ENCODE measurements around the gene NARS2. TPM values are rescaled to one million over a fixed set of nuclear protein-coding genes. Genes with fewer than 3 reads are reported as not detected.
"Not testable (repeated sequence)": the region's sequence is repeated elsewhere in the genome, so short reads cannot be mapped to it uniquely, and the experiment has no call there.

Gene NARS2
- total RNA-seq, 1 donor from 2014 or later: 17.5 TPM

DNA sequence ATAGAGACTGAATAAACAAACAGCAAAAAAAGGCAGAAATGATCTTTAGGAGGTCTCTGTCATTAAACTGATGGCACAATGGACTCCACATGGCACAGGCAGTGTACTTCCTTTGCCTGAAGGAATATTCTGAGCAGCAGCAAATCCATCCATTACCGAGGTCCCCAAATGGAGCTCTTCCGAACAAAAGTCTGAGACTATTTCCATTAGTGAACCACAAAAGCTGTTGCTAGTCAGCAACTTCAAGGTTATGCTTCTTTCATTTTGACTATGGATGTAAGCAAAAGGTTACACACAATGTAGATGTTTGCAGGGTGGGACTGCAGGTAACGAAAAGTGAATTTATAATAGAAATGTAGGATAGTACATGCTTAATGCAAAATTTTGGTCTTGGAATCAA is 14.5 kb downstream of the NARS2 start:
- Histone ChIP-seq H3K4me3 (peak overlapping the region; percentile 36), H3K27ac (replicated peaks) (peak overlapping the region; percentile 71), H3K27me3 (ENCODE audit: low read depth) (no peaks in the 10 kb centered on the region), H3K9me3 (replicated peaks) (no peaks in the 10 kb centered on the region), H3K4me1 (peaks cover 40% of the 10 kb centered on the region), H3K36me3 (peaks cover 9% of the 10 kb centered on the region)
- intact Hi-C loops (cut with micrococcal nuclease): loop anchor here (10.0 kb wide), 2 partner anchors 145 to 335 kb away; partner anchors contain the start of gene GAB2
- DNase-seq: no peak
- TF ChIP-seq, protein P1, sequence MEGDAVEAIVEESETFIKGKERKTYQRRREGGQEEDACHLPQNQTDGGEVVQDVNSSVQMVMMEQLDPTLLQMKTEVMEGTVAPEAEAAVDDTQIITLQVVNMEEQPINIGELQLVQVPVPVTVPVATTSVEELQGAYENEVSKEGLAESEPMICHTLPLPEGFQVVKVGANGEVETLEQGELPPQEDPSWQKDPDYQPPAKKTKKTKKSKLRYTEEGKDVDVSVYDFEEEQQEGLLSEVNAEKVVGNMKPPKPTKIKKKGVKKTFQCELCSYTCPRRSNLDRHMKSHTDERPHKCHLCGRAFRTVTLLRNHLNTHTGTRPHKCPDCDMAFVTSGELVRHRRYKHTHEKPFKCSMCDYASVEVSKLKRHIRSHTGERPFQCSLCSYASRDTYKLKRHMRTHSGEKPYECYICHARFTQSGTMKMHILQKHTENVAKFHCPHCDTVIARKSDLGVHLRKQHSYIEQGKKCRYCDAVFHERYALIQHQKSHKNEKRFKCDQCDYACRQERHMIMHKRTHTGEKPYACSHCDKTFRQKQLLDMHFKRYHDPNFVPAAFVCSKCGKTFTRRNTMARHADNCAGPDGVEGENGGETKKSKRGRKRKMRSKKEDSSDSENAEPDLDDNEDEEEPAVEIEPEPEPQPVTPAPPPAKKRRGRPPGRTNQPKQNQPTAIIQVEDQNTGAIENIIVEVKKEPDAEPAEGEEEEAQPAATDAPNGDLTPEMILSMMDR (IDR thresholded peaks at IDR 0.05; ENCODE audit: borderline replicate concordance): no peak

DNA sequence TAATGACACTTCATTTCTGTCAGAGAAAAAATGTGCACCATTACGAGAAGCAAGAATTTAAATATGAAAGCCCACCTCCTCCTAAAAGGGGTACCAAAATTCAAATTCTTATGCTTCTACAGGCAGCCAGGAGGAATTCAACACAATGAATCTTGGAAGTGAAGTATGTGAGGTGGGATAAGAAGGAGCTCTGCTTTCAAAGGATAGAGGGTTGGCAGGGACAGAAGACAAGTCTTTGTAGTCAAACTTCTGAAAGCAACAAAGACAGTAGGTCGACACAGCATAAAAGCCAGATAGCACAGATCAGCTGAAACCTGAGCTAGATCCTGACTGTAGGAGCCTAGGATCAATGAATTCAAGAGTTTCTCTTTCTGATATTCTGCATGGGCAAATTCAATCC is 17.4 kb downstream of the NARS2 start:
- peaks cover 3% of the 10 kb centered on the region for H3K36me3 ChIP-seq
- H3K4me1 ChIP-seq: peaks cover 33% of the 10 kb centered on the region
- no peak overlapping the region for H3K27ac ChIP-seq (replicated peaks)
- H3K9me3 ChIP-seq (replicated peaks): no peaks in the 10 kb centered on the region
- DNase-seq: no peak
- no peaks in the 10 kb centered on the region for H3K27me3 ChIP-seq (ENCODE audit: low read depth)
- TF ChIP-seq, protein P1 (IDR thresholded peaks at IDR 0.05; ENCODE audit: borderline replicate concordance): no peak
- intact Hi-C loops (cut with micrococcal nuclease): no loop called here
- no peak overlapping the region for H3K4me3 ChIP-seq

- Histone ChIP-seq H3K9me3 (replicated peaks) (no peaks in the 10 kb centered on the region), H3K4me1 (peaks cover 16% of the 10 kb centered on the region), H3K36me3 (peaks cover 3% of the 10 kb centered on the region), H3K27ac (replicated peaks) (no peak overlapping the region), H3K4me3 (no peak overlapping the region), H3K27me3 (ENCODE audit: low read depth) (no peaks in the 10 kb centered on the region)
- TF ChIP-seq, protein P1 (IDR thresholded peaks at IDR 0.05; ENCODE audit: borderline replicate concordance): no peak
- DNase-seq: no peak
- intact Hi-C loops (cut with micrococcal nuclease): no loop called here
Observed at GRCh38 chr11:78555592-78555991, 19.1 kb downstream of the NARS2 start.

GRCh38 chr11:78552881-78553280 is 21.8 kb downstream of the NARS2 start:
- H3K27ac ChIP-seq (replicated peaks): no peak overlapping the region
- intact Hi-C loops (cut with micrococcal nuclease): no loop called here
- no peak overlapping the region for H3K4me3 ChIP-seq
- peaks cover 26% of the 10 kb centered on the region for H3K4me1 ChIP-seq
- no peaks in the 10 kb centered on the region for H3K27me3 ChIP-seq (ENCODE audit: low read depth)
- H3K9me3 ChIP-seq (replicated peaks): no peaks in the 10 kb centered on the region
- TF ChIP-seq, protein P1 (IDR thresholded peaks at IDR 0.05; ENCODE audit: borderline replicate concordance): no peak
- peaks cover 3% of the 10 kb centered on the region for H3K36me3 ChIP-seq
- no peak for DNase-seq

- H3K36me3 ChIP-seq; H3K27me3 ChIP-seq (ENCODE audit: low read depth); H3K4me3 ChIP-seq; H3K27ac ChIP-seq (replicated peaks); intact Hi-C loops (cut with micrococcal nuclease); H3K9me3 ChIP-seq (replicated peaks); DNase-seq: not testable (repeated sequence)
- peaks cover 22% of the 10 kb centered on the region for H3K4me1 ChIP-seq
Observed at GRCh38 chr11:78552139-78552538, 22.5 kb downstream of the NARS2 start.

DNA sequence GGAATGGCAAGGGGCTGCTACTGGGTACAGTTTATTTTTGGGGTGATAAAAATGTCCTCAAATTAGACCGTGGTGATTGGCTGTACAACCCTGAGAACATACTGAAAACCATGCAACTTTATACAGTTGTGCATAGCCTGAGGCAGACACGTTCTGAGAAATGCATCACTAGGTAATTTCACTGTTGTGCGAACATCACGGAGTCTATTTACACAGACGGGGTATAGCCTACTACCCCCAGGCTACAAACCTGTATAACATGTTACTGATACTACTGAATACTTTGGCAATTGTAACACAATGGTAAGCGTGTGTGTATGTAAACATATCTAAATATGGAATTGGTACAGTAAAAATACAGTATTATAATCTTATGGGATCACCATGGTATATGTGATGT is 23.6 kb downstream of the NARS2 start:
- Histone ChIP-seq H3K27ac (replicated peaks) (no peak overlapping the region), H3K9me3 (replicated peaks) (no peaks in the 10 kb centered on the region), H3K27me3 (ENCODE audit: low read depth) (no peaks in the 10 kb centered on the region), H3K4me3 (no peak overlapping the region), H3K36me3 (no peaks in the 10 kb centered on the region), H3K4me1 (peaks cover 17% of the 10 kb centered on the region)
- no peak for DNase-seq
- TF ChIP-seq, protein P1 (IDR thresholded peaks at IDR 0.05; ENCODE audit: borderline replicate concordance): no peak
- intact Hi-C loops (cut with micrococcal nuclease): no loop called here
